ENCODE measurements around the gene TMEM238. TPM values are rescaled to one million over a fixed set of nuclear protein-coding genes. Genes with fewer than 3 reads are reported as not detected.
A peak's percentile ranks its signal among the peaks of the same experiment; 100 is the strongest.

TMEM238 gene
- total and polyA plus RNA-seq, 9 of the 15 experiments (the other 6 are each of a cell fraction or from before 2014, with no cell fraction given), result 0.18 to 5.1 (median 1.3) TPM; not detected in 4

DNA sequence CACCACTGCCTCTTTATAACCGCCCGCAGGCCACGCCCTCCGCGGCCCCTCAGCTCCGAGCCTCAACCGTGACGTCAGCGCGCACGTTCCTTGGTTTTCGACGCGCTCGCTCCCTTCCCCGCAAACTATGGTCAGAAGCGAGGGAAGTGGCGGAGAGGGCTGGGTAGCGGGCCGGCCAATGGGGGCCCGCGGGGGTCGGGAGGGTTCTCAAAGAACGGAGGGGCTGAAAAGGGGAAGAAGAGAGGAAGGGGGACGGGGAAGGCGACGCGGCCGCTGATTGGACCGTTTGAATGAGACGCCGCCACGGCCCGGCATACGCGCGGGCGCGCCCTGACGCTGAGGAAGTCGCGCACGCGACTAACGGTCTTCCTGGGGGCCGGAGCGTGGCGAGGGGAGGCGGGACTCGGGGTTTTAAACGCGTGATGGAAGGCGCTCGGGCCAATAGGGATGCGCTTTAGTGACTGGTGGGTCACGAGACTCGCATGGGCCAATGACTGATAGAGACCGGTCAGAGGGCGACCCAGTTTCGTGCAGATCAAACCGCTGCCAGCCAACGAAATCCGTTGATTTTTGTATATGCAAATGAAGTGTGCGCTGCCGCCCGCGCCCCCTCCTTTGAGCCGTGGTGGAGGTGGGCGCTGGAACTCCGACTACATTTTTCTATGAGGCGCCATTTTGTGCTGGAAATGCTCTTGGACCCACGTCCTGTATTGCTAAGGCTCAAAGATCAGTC, 23.9 kb upstream of the TMEM238 start (continued):
- TF ChIP-seq, protein P1, sequence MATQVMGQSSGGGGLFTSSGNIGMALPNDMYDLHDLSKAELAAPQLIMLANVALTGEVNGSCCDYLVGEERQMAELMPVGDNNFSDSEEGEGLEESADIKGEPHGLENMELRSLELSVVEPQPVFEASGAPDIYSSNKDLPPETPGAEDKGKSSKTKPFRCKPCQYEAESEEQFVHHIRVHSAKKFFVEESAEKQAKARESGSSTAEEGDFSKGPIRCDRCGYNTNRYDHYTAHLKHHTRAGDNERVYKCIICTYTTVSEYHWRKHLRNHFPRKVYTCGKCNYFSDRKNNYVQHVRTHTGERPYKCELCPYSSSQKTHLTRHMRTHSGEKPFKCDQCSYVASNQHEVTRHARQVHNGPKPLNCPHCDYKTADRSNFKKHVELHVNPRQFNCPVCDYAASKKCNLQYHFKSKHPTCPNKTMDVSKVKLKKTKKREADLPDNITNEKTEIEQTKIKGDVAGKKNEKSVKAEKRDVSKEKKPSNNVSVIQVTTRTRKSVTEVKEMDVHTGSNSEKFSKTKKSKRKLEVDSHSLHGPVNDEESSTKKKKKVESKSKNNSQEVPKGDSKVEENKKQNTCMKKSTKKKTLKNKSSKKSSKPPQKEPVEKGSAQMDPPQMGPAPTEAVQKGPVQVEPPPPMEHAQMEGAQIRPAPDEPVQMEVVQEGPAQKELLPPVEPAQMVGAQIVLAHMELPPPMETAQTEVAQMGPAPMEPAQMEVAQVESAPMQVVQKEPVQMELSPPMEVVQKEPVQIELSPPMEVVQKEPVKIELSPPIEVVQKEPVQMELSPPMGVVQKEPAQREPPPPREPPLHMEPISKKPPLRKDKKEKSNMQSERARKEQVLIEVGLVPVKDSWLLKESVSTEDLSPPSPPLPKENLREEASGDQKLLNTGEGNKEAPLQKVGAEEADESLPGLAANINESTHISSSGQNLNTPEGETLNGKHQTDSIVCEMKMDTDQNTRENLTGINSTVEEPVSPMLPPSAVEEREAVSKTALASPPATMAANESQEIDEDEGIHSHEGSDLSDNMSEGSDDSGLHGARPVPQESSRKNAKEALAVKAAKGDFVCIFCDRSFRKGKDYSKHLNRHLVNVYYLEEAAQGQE (IDR thresholded peaks at IDR 0.05; ENCODE audit: borderline replicate concordance), result peak; percentile 98
- TF ChIP-seq, protein P1 (CRISPR knock-in tag; IDR thresholded peaks at IDR 0.05; ENCODE audit: low read depth), result peak; percentile 14
- TF ChIP-seq, protein P2, sequence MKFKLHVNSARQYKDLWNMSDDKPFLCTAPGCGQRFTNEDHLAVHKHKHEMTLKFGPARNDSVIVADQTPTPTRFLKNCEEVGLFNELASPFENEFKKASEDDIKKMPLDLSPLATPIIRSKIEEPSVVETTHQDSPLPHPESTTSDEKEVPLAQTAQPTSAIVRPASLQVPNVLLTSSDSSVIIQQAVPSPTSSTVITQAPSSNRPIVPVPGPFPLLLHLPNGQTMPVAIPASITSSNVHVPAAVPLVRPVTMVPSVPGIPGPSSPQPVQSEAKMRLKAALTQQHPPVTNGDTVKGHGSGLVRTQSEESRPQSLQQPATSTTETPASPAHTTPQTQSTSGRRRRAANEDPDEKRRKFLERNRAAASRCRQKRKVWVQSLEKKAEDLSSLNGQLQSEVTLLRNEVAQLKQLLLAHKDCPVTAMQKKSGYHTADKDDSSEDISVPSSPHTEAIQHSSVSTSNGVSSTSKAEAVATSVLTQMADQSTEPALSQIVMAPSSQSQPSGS (CRISPR knock-in tag; IDR thresholded peaks at IDR 0.05), result 0 out of 2 replicates have a peak, but pooled peaks have one; percentile 51
- TF ChIP-seq ZNF431 (CRISPR knock-in tag; IDR thresholded peaks at IDR 0.05) (peak; percentile 72; the same call in 1 of the 2 replicates), ZNF263 (CRISPR knock-in tag; IDR thresholded peaks at IDR 0.05; ENCODE audit: borderline replicate concordance) (peak; percentile 55; the same call in 1 of the 2 replicates), E2F3 (CRISPR knock-in tag; IDR thresholded peaks at IDR 0.05) (peak; percentile 32; the same call in 1 of the 2 replicates), FOS (IDR thresholded peaks at IDR 0.05; ENCODE audit: extremely low read depth, insufficient read length) (peak; percentile 89), MCM2 (IDR thresholded peaks at IDR 0.05; ENCODE audit: low read depth) (no peak), U2AF1 (optimal IDR thresholded peaks at IDR 0.05; ENCODE audit: low read depth, low read length) (no peak), HIVEP1 (CRISPR knock-in tag; IDR thresholded peaks at IDR 0.05) (no peak), SIN3B (IDR thresholded peaks at IDR 0.05; ENCODE audit: low read depth) (no peak)
- TF ChIP-seq, protein P3, sequence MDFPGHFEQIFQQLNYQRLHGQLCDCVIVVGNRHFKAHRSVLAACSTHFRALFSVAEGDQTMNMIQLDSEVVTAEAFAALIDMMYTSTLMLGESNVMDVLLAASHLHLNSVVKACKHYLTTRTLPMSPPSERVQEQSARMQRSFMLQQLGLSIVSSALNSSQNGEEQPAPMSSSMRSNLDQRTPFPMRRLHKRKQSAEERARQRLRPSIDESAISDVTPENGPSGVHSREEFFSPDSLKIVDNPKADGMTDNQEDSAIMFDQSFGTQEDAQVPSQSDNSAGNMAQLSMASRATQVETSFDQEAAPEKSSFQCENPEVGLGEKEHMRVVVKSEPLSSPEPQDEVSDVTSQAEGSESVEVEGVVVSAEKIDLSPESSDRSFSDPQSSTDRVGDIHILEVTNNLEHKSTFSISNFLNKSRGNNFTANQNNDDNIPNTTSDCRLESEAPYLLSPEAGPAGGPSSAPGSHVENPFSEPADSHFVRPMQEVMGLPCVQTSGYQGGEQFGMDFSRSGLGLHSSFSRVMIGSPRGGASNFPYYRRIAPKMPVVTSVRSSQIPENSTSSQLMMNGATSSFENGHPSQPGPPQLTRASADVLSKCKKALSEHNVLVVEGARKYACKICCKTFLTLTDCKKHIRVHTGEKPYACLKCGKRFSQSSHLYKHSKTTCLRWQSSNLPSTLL (IDR thresholded peaks at IDR 0.05), result no peak
- TF ChIP-seq, protein P4, sequence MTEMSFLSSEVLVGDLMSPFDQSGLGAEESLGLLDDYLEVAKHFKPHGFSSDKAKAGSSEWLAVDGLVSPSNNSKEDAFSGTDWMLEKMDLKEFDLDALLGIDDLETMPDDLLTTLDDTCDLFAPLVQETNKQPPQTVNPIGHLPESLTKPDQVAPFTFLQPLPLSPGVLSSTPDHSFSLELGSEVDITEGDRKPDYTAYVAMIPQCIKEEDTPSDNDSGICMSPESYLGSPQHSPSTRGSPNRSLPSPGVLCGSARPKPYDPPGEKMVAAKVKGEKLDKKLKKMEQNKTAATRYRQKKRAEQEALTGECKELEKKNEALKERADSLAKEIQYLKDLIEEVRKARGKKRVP (CRISPR knock-in tag; IDR thresholded peaks at IDR 0.05), result no peak

Measured in K562 (cell line).